ENCODE results near the gene MRPS34. TPM values are rescaled to one million over a fixed set of nuclear protein-coding genes. Genes with fewer than 3 reads are reported as not detected.

The MRPS34 gene
- total RNA-seq, 1 donor from 2014 or later: 75.1 TPM

- Mint-ChIP-seq H3K4me3 (ENCODE audit: unreplicated experiment) (no peak overlapping the region), H3K4me1 (ENCODE audit: low read depth, unreplicated experiment) (no peaks in the 10 kb centered on the region), H3K36me3 (ENCODE audit: unreplicated experiment) (no peaks in the 10 kb centered on the region), H3K27me3 (ENCODE audit: unreplicated experiment) (peaks cover 11% of the 10 kb centered on the region), H3K27ac (ENCODE audit: unreplicated experiment) (no peak overlapping the region), H3K9me3 (ENCODE audit: unreplicated experiment) (peaks cover 11% of the 10 kb centered on the region)
- TF ChIP-seq, protein P1, sequence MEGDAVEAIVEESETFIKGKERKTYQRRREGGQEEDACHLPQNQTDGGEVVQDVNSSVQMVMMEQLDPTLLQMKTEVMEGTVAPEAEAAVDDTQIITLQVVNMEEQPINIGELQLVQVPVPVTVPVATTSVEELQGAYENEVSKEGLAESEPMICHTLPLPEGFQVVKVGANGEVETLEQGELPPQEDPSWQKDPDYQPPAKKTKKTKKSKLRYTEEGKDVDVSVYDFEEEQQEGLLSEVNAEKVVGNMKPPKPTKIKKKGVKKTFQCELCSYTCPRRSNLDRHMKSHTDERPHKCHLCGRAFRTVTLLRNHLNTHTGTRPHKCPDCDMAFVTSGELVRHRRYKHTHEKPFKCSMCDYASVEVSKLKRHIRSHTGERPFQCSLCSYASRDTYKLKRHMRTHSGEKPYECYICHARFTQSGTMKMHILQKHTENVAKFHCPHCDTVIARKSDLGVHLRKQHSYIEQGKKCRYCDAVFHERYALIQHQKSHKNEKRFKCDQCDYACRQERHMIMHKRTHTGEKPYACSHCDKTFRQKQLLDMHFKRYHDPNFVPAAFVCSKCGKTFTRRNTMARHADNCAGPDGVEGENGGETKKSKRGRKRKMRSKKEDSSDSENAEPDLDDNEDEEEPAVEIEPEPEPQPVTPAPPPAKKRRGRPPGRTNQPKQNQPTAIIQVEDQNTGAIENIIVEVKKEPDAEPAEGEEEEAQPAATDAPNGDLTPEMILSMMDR (IDR thresholded peaks at IDR 0.05; ENCODE audit: partially characterized antibody, unreplicated experiment): no peak
- DNase-seq: no peak
Observed at GRCh38 chr16:1754204-1754603, 18.7 kb downstream of the MRPS34 start.

DNA sequence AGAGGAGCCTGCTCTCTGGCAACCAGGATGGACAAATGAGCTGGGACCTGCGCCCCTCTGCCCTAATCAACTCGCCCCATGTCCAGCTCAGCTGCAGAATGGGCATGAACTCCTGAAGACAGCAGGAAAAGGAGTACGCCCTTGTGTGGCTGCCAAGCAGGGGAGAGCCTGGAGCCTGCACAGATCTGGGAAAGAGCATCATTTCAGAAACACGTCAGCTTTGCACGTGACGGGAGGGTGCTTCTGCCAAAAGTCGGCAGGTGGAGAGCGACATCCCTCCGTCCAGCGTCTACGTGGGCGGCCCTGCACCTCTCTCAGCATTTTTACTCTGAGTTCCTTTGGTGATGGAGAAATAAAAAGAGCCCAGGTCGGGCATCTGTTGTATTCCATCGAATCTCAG, 20.1 kb downstream of the MRPS34 start:
- H3K9me3 Mint-ChIP-seq (ENCODE audit: unreplicated experiment): peaks cover 14% of the 10 kb centered on the region
- no peak for DNase-seq
- TF ChIP-seq, protein P1 (IDR thresholded peaks at IDR 0.05; ENCODE audit: partially characterized antibody, unreplicated experiment): no peak
- no peaks in the 10 kb centered on the region for H3K36me3 Mint-ChIP-seq (ENCODE audit: unreplicated experiment)
- H3K4me3 Mint-ChIP-seq (ENCODE audit: unreplicated experiment): no peak overlapping the region
- no peak overlapping the region for H3K27ac Mint-ChIP-seq (ENCODE audit: unreplicated experiment)
- H3K4me1 Mint-ChIP-seq (ENCODE audit: low read depth, unreplicated experiment): no peaks in the 10 kb centered on the region
- peaks cover 9% of the 10 kb centered on the region for H3K27me3 Mint-ChIP-seq (ENCODE audit: unreplicated experiment)

DNA sequence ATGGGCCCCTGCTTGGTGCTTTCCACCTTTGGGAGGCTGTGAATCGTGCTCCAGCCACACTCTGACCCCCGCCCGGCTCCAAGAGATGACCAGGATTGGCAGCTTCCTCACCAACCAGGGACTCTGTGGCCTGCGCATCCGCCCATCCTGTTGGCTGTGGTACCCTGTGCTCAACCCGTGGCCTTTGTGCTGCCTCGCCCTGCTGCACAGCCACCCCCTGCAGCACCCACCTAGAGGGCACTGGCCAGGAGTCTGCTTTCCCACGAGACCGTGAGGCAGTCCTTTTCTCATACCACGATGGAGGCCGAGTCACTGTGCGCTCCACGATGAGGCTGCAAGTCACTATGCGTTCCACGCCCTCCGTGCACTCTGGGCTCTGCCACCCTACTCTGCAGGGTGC, 21.0 kb downstream of the MRPS34 start:
- Mint-ChIP-seq H3K4me1 (ENCODE audit: low read depth, unreplicated experiment) (no peaks in the 10 kb centered on the region), H3K27ac (ENCODE audit: unreplicated experiment) (no peak overlapping the region), H3K4me3 (ENCODE audit: unreplicated experiment) (no peak overlapping the region), H3K27me3 (ENCODE audit: unreplicated experiment) (peaks cover 9% of the 10 kb centered on the region), H3K36me3 (ENCODE audit: unreplicated experiment) (no peaks in the 10 kb centered on the region), H3K9me3 (ENCODE audit: unreplicated experiment) (peaks cover 12% of the 10 kb centered on the region)
- DNase-seq: peak; percentile 11
- TF ChIP-seq, protein P1 (IDR thresholded peaks at IDR 0.05; ENCODE audit: partially characterized antibody, unreplicated experiment): no peak

- Mint-ChIP-seq H3K4me1 (ENCODE audit: low read depth, unreplicated experiment) (no peaks in the 10 kb centered on the region), H3K9me3 (ENCODE audit: unreplicated experiment) (peaks cover 10% of the 10 kb centered on the region), H3K27ac (ENCODE audit: unreplicated experiment) (no peak overlapping the region), H3K27me3 (ENCODE audit: unreplicated experiment) (peaks cover 4% of the 10 kb centered on the region), H3K4me3 (ENCODE audit: unreplicated experiment) (no peak overlapping the region), H3K36me3 (ENCODE audit: unreplicated experiment) (peaks cover 6% of the 10 kb centered on the region)
- no peak for DNase-seq
- TF ChIP-seq, protein P1 (IDR thresholded peaks at IDR 0.05; ENCODE audit: partially characterized antibody, unreplicated experiment): no peak
Observed at GRCh38 chr16:1749152-1750117, 23.5 kb downstream of the MRPS34 start.

GRCh38 chr16:1747934-1748333, 25.0 kb downstream of the MRPS34 start:
- H3K4me1 Mint-ChIP-seq (ENCODE audit: low read depth, unreplicated experiment): no peaks in the 10 kb centered on the region
- DNase-seq: peak; percentile 11
- peaks cover 7% of the 10 kb centered on the region for H3K27me3 Mint-ChIP-seq (ENCODE audit: unreplicated experiment)
- peaks cover 7% of the 10 kb centered on the region for H3K36me3 Mint-ChIP-seq (ENCODE audit: unreplicated experiment)
- TF ChIP-seq, protein P1 (IDR thresholded peaks at IDR 0.05; ENCODE audit: partially characterized antibody, unreplicated experiment): no peak
- no peak overlapping the region for H3K4me3 Mint-ChIP-seq (ENCODE audit: unreplicated experiment)
- H3K9me3 Mint-ChIP-seq (ENCODE audit: unreplicated experiment): peaks cover 8% of the 10 kb centered on the region
- H3K27ac Mint-ChIP-seq (ENCODE audit: unreplicated experiment): no peak overlapping the region
